Effector memory CD8-positive, alpha-beta T cell (primary cell): ENCODE measurements around the gene EPHB1.
"Not testable (repeated sequence)": the region's sequence is repeated elsewhere in the genome, so short reads cannot be mapped to it uniquely, and the experiment has no call there.

ENCODE experiments used
- ATAC-seq: fragments of 150-1000 bp; cut with Tn5 transposase; replicated peaks from 2 replicates; pipeline ENCODE4 v1.10.0; 2021; ENCODE audit warnings: mild to moderate bottlenecking, moderate library complexity
- DNase-seq, 3 experiments: peaks; one replicate each; pipeline ENCODE4 v3.0.0; 2021
- H3K27ac Mint-ChIP-seq, 2 donors: one replicate each; pipeline ENCODE4 v1.8.0; 2022; ENCODE audit warnings: mild to moderate bottlenecking in 2 of 2, mixed read lengths in 2 of 2, moderate library complexity in 2 of 2
- H3K27me3 Mint-ChIP-seq, 2 donors: one replicate each; pipeline ENCODE4 v1.8.0; 2022; ENCODE audit warnings: mixed read lengths in 2 of 2
- H3K36me3 Mint-ChIP-seq: one replicate; pipeline ENCODE4 v1.8.0; 2022; ENCODE audit warnings: mild to moderate bottlenecking, moderate library complexity, mixed read lengths; ENCODE audit not compliant: insufficient read depth
- H3K4me1 Mint-ChIP-seq, 2 donors: one replicate each; pipeline ENCODE4 v1.8.0; 2022; ENCODE audit warnings: low read depth in 2 of 2, mixed read lengths in 2 of 2
- H3K4me3 Mint-ChIP-seq, 2 donors: one replicate each; pipeline ENCODE4 v1.8.0; 2022; ENCODE audit warnings: mild to moderate bottlenecking in 2 of 2, mixed read lengths in 2 of 2, moderate library complexity in 2 of 2
- H3K9me3 Mint-ChIP-seq, 2 donors: one replicate each; pipeline ENCODE4 v1.8.0; 2022; ENCODE audit warnings: mixed read lengths in 2 of 2

EPHB1 gene

GRCh38 chr3:134991472-134992010 lies 196.5 kb downstream of the EPHB1 start:
- Mint-ChIP-seq H3K36me3 (no peaks in the 10 kb centered on the region), H3K27me3 (no peaks in the 10 kb centered on the region), H3K9me3 (no peaks in the 10 kb centered on the region), H3K4me1 (no peaks in the 10 kb centered on the region), H3K4me3 (no peak overlapping the region), H3K27ac (no peak overlapping the region)
- ATAC-seq, result no peak
- DNase-seq, result no peak

DNA sequence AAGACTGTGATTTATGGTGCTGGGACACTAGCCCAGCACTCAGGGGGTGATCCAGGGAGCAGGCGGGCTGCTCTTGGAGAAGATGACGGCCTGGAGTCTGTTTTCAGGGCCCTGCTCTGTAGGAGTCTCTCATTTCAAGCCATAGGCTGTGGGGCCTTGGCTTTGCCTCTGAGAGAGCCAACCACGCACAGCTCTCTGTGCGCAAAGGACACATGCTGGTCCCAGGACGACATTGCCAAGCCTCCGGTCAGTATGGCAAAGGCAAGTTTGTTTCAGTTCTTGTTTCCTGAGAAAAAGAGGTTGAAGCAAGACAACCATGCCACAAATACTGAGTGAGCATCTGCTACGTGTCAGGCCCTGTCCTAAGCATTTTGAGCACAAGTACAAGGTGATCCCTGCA lies 197.1 kb downstream of the EPHB1 start:
- Mint-ChIP-seq H3K4me3 (no peak overlapping the region), H3K4me1 (no peaks in the 10 kb centered on the region), H3K9me3 (no peaks in the 10 kb centered on the region), H3K27me3 (no peaks in the 10 kb centered on the region), H3K36me3 (no peaks in the 10 kb centered on the region), H3K27ac (no peak overlapping the region)
- ATAC-seq (no peak), DNase-seq (no peak)

GRCh38 chr3:134992586-134992985 lies 197.5 kb downstream of the EPHB1 start:
- Mint-ChIP-seq H3K36me3 (no peaks in the 10 kb centered on the region), H3K9me3 (no peaks in the 10 kb centered on the region), H3K27ac (no peak overlapping the region), H3K4me3 (no peak overlapping the region), H3K4me1 (no peaks in the 10 kb centered on the region), H3K27me3 (no peaks in the 10 kb centered on the region)
- DNase-seq (no peak), ATAC-seq (no peak)

DNA sequence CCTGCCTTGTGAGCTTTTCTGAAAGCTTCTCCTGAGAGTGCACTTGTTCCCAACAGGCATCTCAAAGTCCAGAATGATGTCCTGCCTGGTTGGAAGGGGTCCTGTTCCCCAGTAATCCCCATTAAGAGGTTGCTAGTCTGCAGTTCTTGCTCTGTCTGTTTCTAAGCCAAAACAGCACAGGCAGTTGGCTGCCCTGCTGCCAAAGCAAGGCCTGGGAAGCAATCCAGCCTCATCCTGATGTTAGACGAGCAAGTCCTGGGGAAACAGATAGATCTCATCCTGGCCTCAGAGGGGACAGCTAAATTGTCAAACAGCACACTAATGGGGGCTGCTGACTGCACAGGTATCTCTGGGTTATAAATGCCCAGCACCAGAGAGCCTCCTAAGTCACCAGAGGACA lies 198.0 kb downstream of the EPHB1 start:
- Mint-ChIP-seq H3K36me3 (no peaks in the 10 kb centered on the region), H3K27ac (no peak overlapping the region), H3K4me3 (no peak overlapping the region), H3K27me3 (no peaks in the 10 kb centered on the region), H3K9me3 (no peaks in the 10 kb centered on the region), H3K4me1 (no peaks in the 10 kb centered on the region)
- ATAC-seq, result no peak
- no peak for DNase-seq

DNA sequence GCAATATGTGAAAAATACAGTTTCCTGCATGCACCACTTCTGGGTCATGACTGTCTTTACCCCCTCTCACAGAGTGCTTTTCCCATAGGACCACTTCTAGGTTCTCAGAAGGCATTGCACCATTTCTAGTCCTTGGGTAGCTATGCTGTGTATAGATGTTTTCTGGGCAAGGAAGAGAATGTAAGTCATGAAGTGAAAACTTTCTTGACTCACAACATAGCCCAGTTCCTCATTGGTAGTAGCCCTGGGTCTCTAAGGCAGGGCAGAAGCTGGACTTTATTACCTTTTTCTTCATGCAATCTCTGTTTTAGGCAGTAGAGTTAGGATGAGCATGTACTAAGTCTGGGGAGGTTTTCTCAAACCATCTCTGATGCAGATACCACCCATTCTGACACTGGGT lies 203.1 kb downstream of the EPHB1 start:
- Mint-ChIP-seq H3K36me3 (no peaks in the 10 kb centered on the region), H3K4me3 (no peak overlapping the region), H3K27me3 (no peaks in the 10 kb centered on the region), H3K9me3 (no peaks in the 10 kb centered on the region), H3K27ac (no peak overlapping the region), H3K4me1 (no peaks in the 10 kb centered on the region)
- DNase-seq, result no peak
- no peak for ATAC-seq

DNA sequence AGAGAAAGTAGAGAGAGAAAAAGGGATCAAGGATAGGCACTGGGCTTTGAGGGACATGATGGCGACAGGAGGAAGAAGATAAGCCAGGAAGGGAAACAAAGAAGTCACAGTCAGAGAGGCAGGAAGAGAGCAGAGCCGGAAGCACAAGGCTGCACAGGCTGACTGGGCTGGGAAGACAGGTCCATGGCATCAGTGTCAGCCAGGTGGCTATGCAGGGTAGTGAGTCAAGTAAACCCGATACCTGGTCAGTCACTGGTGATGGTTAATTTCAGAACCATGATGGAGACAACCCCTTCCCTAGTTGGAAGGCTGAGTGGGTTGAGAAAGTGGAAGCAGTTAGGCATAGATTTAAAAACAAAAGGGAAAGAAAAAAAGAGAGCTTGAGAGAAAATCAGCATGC lies 203.8 kb downstream of the EPHB1 start:
- ATAC-seq, result no peak
- H3K27me3 Mint-ChIP-seq, result no peaks in the 10 kb centered on the region
- no peak overlapping the region for H3K4me3 Mint-ChIP-seq
- H3K4me1 Mint-ChIP-seq, result no peaks in the 10 kb centered on the region
- DNase-seq, result no peak
- no peaks in the 10 kb centered on the region for H3K9me3 Mint-ChIP-seq
- no peak overlapping the region for H3K27ac Mint-ChIP-seq
- no peaks in the 10 kb centered on the region for H3K36me3 Mint-ChIP-seq

DNA sequence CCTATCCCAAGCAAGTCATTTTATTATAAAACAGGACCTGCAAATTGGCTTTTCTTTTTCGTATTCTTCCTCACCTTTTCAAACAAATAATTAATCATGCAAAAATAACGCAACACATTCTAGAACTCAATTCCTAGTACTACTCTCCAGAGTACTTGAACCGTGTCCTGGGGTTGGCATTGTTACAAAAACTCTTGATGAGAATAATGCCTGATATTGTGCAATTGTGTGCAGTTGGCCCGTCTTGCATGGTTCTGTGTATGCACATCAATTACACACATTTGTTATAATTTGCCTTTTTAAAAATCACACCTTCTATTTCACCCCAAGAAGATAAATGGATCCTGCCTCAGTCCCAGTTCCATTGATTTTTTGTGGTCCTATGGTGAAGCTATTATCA lies 205.4 kb downstream of the EPHB1 start:
- DNase-seq, result no peak
- no peak overlapping the region for H3K4me3 Mint-ChIP-seq
- ATAC-seq, result no peak
- no peaks in the 10 kb centered on the region for H3K9me3 Mint-ChIP-seq
- no peak overlapping the region for H3K27ac Mint-ChIP-seq
- no peaks in the 10 kb centered on the region for H3K27me3 Mint-ChIP-seq
- no peaks in the 10 kb centered on the region for H3K36me3 Mint-ChIP-seq
- H3K4me1 Mint-ChIP-seq, result no peaks in the 10 kb centered on the region

DNA sequence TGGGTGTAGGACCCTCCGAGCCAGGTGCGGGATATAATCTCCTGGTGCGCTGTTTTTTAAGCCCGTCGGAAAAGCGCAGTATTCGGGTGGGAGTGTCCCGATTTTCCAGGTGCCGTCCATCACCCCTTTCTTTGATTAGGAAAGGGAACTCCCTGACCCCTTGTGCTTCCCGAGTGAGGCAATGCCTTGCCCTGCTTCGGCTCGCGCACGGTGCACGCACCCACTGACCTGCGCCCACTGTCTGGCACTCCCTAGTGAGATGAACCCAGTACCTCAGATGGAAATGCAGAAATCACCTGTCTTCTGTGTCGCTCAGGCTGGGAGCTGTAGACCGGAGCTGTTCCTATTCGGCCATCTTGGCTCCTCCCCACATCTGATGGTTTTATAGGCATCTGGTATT lies 210.6 kb downstream of the EPHB1 start:
- H3K27ac Mint-ChIP-seq, DNase-seq, H3K4me3 Mint-ChIP-seq, H3K4me1 Mint-ChIP-seq, H3K36me3 Mint-ChIP-seq, ATAC-seq, H3K9me3 Mint-ChIP-seq, H3K27me3 Mint-ChIP-seq: not testable (repeated sequence)

GRCh38 chr3:135007607-135008006 lies 212.5 kb downstream of the EPHB1 start:
- no peak overlapping the region for H3K4me3 Mint-ChIP-seq
- no peak for DNase-seq
- peaks cover 2% of the 10 kb centered on the region for H3K36me3 Mint-ChIP-seq
- H3K27ac Mint-ChIP-seq, result no peak overlapping the region
- no peaks in the 10 kb centered on the region for H3K4me1 Mint-ChIP-seq
- H3K9me3 Mint-ChIP-seq, result peaks cover 0 to 7% of the 10 kb centered on the region in 2 donors
- no peaks in the 10 kb centered on the region for H3K27me3 Mint-ChIP-seq
- ATAC-seq, result no peak

DNA sequence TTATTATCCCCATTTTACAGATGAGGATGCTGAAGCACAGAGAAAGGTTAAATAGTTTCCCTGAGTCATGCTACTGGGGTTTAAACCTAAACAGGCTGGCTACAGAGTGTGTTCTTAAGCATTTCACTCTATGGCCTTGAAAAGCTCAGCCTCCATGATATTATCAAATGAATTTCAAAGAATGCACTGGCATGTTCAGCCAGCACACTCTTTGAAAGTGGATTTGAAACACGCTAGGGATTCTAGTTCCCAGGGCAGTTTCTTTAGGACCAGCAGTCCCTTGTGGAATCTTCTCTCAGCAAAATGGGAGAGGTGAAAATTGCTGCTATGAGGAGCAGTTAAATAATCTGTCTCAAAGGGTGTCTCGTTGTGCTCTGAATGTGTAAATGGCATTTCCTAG lies 213.3 kb downstream of the EPHB1 start:
- Mint-ChIP-seq H3K36me3 (peaks cover 2% of the 10 kb centered on the region), H3K9me3 (peaks cover 0 to 7% of the 10 kb centered on the region in 2 donors), H3K27me3 (no peaks in the 10 kb centered on the region), H3K27ac (no peak overlapping the region), H3K4me1 (no peaks in the 10 kb centered on the region), H3K4me3 (no peak overlapping the region)
- DNase-seq (no peak), ATAC-seq (no peak)

DNA sequence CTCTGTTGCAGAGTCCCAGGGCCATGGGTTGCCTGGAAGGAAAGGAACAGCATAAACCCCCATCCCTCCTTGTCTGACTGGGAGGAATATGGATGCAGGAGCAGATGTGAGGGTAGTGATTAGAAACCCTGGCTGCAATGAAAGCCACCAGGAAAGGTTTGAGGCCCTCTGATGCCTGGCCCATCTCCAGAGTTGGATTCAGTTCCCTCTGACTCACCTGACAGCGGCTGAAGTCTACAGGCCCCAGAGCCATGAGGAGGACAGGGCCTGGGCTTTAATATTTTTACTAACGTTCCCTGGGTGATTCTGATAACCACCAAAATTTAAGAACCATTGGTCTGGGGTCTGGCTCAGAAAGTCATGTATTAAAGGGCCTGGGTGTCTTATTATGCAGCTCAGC lies 214.0 kb downstream of the EPHB1 start:
- H3K27ac Mint-ChIP-seq, result no peak overlapping the region

DNA sequence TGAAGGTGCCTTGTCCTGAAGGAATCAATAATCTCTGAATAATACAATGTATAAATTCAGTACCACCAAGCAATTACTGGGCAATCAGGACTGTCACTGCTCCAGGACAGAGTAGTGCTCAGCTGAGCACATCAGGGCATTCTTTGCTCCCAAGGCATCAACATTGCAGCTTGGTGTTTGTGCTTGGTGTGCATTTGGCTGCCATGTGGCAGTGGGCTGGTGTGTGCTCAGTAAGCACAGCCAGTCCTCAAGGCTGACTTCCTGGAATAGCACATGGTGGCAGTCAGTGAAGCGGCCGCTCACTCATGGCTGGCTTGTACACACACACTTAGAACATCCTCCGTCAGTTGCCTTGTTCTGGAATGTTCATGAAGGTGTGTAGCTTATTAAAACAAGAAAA lies 217.0 kb downstream of the EPHB1 start:
- H3K9me3 Mint-ChIP-seq, result peaks cover 0 to 4% of the 10 kb centered on the region in 2 donors
- H3K36me3 Mint-ChIP-seq, result peaks cover 2% of the 10 kb centered on the region
- no peaks in the 10 kb centered on the region for H3K4me1 Mint-ChIP-seq
- ATAC-seq (no peak), DNase-seq (no peak)
- no peak overlapping the region for H3K27ac Mint-ChIP-seq
- no peak overlapping the region for H3K4me3 Mint-ChIP-seq
- no peaks in the 10 kb centered on the region for H3K27me3 Mint-ChIP-seq

More for the DNA sequence above, 214.0 kb downstream of the EPHB1 start:
- DNase-seq, result no peak
- Mint-ChIP-seq H3K4me3 (no peak overlapping the region), H3K4me1 (no peaks in the 10 kb centered on the region), H3K36me3 (peaks cover 2% of the 10 kb centered on the region), H3K27me3 (no peaks in the 10 kb centered on the region), H3K9me3 (peaks cover 0 to 7% of the 10 kb centered on the region in 2 donors)
- ATAC-seq, result no peak

DNA sequence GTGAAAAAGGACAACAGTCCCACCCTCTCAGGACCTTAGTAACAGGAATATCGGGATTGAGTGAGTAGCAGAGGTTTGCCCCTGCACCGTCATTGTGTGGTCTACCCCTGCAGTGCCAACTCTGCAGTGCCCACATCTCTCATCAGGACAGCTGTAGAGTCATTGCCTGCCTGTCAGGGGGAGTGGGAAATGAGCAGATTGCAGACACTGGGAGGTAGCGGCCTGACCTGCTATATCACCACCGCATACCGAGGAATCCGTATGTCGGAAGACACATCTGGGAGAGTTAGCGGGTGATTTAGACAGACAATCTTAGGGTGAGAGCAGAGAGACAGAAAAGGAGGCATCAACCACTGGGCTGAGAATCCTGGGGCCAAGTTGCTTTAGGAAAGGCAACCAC lies 218.1 kb downstream of the EPHB1 start:
- no peaks in the 10 kb centered on the region for H3K27me3 Mint-ChIP-seq
- peaks cover 2% of the 10 kb centered on the region for H3K36me3 Mint-ChIP-seq
- H3K27ac Mint-ChIP-seq, result no peak overlapping the region
- no peak overlapping the region for H3K4me3 Mint-ChIP-seq
- no peak for ATAC-seq
- no peak for DNase-seq
- no peaks in the 10 kb centered on the region for H3K4me1 Mint-ChIP-seq
- H3K9me3 Mint-ChIP-seq, result no peaks in the 10 kb centered on the region

GRCh38 chr3:135014566-135014965 lies 219.5 kb downstream of the EPHB1 start:
- H3K4me1 Mint-ChIP-seq, result no peaks in the 10 kb centered on the region
- H3K27me3 Mint-ChIP-seq, result no peaks in the 10 kb centered on the region
- H3K27ac Mint-ChIP-seq, result no peak overlapping the region
- no peaks in the 10 kb centered on the region for H3K9me3 Mint-ChIP-seq
- H3K4me3 Mint-ChIP-seq, result no peak overlapping the region
- DNase-seq (no peak), ATAC-seq (no peak)
- peaks cover 2% of the 10 kb centered on the region for H3K36me3 Mint-ChIP-seq
